K562 (cell line): ENCODE results near the gene ZNF488. TPM values are rescaled to one million over a fixed set of nuclear protein-coding genes. Genes with fewer than 3 reads are reported as not detected.

Source experiments
- ATAC-seq: fragments of 200-7000 bp; cut with Tn5 transposase; 3 replicates; pipeline ENCODE4 v1.9.1; 2020; ENCODE audit warnings: moderate library complexity
- BruUV-seq: library from RNA; stranded (reverse); fragments of 400-500 nt; replicated peaks from 2 replicates; lab custom pipeline; 2021; lab: Mats Ljungman, UMichigan
- CTCF ChIA-PET: fragments of 300-600 bp; formaldehyde crosslinking; extraction: SDS; loops from one replicate; lab custom pipeline; 2021; ENCODE audit warnings: low intra/inter-chr PET ratio; lab: Yijun Ruan, JAX
- POLR2A ChIA-PET: fragments of 300-600, 350-650 bp; sonication (Branson Sonifier 250); formaldehyde crosslinking; extraction: SDS; loops from one replicate; lab custom pipeline; 2021; ENCODE audit warnings: antibody characterized with exemption, inconsistent platforms; lab: Yijun Ruan, JAX
- DNase-seq, 4 experiments: peaks; one replicate each; pipeline versions ENCODE4 v3.0.0 to v3.0.0-alpha.2; 2011 to 2018; ENCODE audit warnings: low spot score in 3 of 4, mixed read lengths in 3 of 4; ENCODE audit errors: extremely low read depth in 1 of 4
- FAIRE-seq: peaks from 2 replicates; lab custom pipeline; 2011; peaks lifted over from hg19 to GRCh38; lab: Jason Lieb, UNC
- H2AFZ ChIP-seq: 2 replicates; pipeline ENCODE4 v1.6.0; 2011; ENCODE audit warnings: low read depth, low read length, control low read depth, inconsistent platforms
- H3K27ac ChIP-seq: fragments of 200-600 bp; 3 replicates; pipeline ENCODE4 v1.8.0; 2011; ENCODE audit warnings: low read depth, mild to moderate bottlenecking, control low read depth, inconsistent platforms, low read length, moderate library complexity, mixed read lengths; ENCODE audit errors: extremely low read depth
- H3K27me3 ChIP-seq, 2 experiments: fragments of 300-600 bp in 1 of 2; 2 replicates in 1 of 2; 3 replicates in 1 of 2; pipeline versions ENCODE4 v1.6.0 to v1.8.0; 2011; ENCODE audit warnings: inconsistent platforms in 2 of 2, low read length in 2 of 2, mild to moderate bottlenecking in 1 of 2, mixed read lengths in 1 of 2, moderate library complexity in 1 of 2; ENCODE audit not compliant: control insufficient read depth in 2 of 2, insufficient read depth in 2 of 2
- H3K36me3 ChIP-seq: fragments of 300-600 bp; 3 replicates; pipeline ENCODE4 v1.8.0; 2011; ENCODE audit warnings: mild to moderate bottlenecking, low read length, inconsistent platforms; ENCODE audit not compliant: control insufficient read depth, insufficient read depth
- H3K4me1 ChIP-seq, 2 experiments: fragments of 200-600 bp in 1 of 2; replicated peaks in 1 of 2; 2 replicates in 1 of 2; 3 replicates in 1 of 2; pipeline versions ENCODE4 v1.5.1 to v1.8.0; 2011; ENCODE audit warnings: inconsistent platforms in 2 of 2, low read length in 2 of 2, mild to moderate bottlenecking in 1 of 2, mixed read lengths in 1 of 2, moderate library complexity in 1 of 2; ENCODE audit not compliant: control insufficient read depth in 2 of 2, insufficient read depth in 2 of 2
- H3K4me2 ChIP-seq: 2 replicates; pipeline ENCODE4 v1.6.1; 2011; ENCODE audit warnings: low read length, control low read depth, inconsistent platforms, mixed read lengths; ENCODE audit not compliant: insufficient read depth
- H3K4me3 ChIP-seq: fragments of 200-600 bp; sonication (generic), shearing (Covaris generic); 2 replicates; pipeline ENCODE4 v1.5.1; 2016; ENCODE audit warnings: control low read depth, inconsistent platforms
- H3K79me2 ChIP-seq: fragments of 200-600 bp; 3 replicates; pipeline ENCODE4 v1.8.0; 2011; ENCODE audit warnings: low read length, inconsistent platforms; ENCODE audit not compliant: control insufficient read depth, insufficient read depth
- H3K9ac ChIP-seq, 2 experiments: 2 replicates each; pipeline versions ENCODE4 v1.6.0 to v1.6.1; 2011; ENCODE audit warnings: low read depth in 2 of 2, low read length in 2 of 2, control low read depth in 1 of 2, inconsistent platforms in 1 of 2, mild to moderate bottlenecking in 1 of 2, mixed read lengths in 1 of 2; ENCODE audit not compliant: insufficient read depth in 1 of 2
- H3K9me1 ChIP-seq: one replicate; pipeline ENCODE4 v1.6.0; 2011; ENCODE audit warnings: inconsistent platforms, mild to moderate bottlenecking, low read length, moderate library complexity; ENCODE audit not compliant: control insufficient read depth, insufficient read depth
- H3K9me3 ChIP-seq: replicated peaks from 2 replicates; pipeline ENCODE4 v1.5.1; 2011; ENCODE audit warnings: low read depth, low read length, inconsistent platforms; ENCODE audit not compliant: control insufficient read depth, insufficient read depth
- H4K20me1 ChIP-seq: replicated peaks from 2 replicates; pipeline ENCODE4 v1.6.1; 2011; ENCODE audit warnings: low read length, inconsistent platforms, mixed read lengths; ENCODE audit not compliant: control insufficient read depth, insufficient read depth
- CEBPB ChIP-seq: fragments of 450-650 bp; IDR thresholded peaks from 2 replicates; pipeline ENCODE4 v1.6.1; 2016; ENCODE audit warnings: missing genetic modification characterization, missing compliant biosample characterization
- HEY1 ChIP-seq: fragments of 250-450 bp; sonication (Bioruptor Pico); IDR thresholded peaks from 2 replicates; pipeline ENCODE4 v1.5.0; 2020; ENCODE audit warnings: mild to moderate bottlenecking, moderate library complexity, borderline replicate concordance
- MIER1 ChIP-seq: fragments of 450-650 bp; IDR thresholded peaks from 2 replicates; pipeline ENCODE4 v1.6.1; 2016; ENCODE audit warnings: antibody characterized with exemption, mild to moderate bottlenecking, low read depth
- MYNN ChIP-seq, 2 experiments: sonication (generic); formaldehyde crosslinking in 1 of 2; IDR thresholded peaks; 2 replicates each; pipeline versions ENCODE4 v1.5.0 to v1.6.1; 2016 to 2020; ENCODE audit warnings: antibody characterized with exemption in 1 of 2, missing genetic modification reagents in 1 of 2
- RFX1 ChIP-seq: fragments of 450-650 bp; IDR thresholded peaks from 2 replicates; pipeline ENCODE4 v1.6.1; 2016; ENCODE audit warnings: mild to moderate bottlenecking, moderate library complexity
- RHOXF2B ChIP-seq: fragments of 250-450 bp; sonication (Bioruptor Pico); conservative IDR thresholded peaks from 2 replicates; pipeline ENCODE4 v1.5.1; 2021
- ZHX1 ChIP-seq: fragments of 150-350 bp; conservative IDR thresholded peaks from 2 replicates; pipeline ENCODE4 v1.6.1; 2014; ENCODE audit warnings: low read length
- ZNF175 ChIP-seq: fragments of 200-800 bp; sonication (Bioruptor generic); IDR thresholded peaks from 2 replicates; pipeline ENCODE4 v1.6.1; 2016; ENCODE audit warnings: low read depth, mild to moderate bottlenecking, missing genetic modification characterization, missing compliant biosample characterization
- ZNF512 ChIP-seq: IDR thresholded peaks from 2 replicates; pipeline ENCODE4 v1.6.1; 2016; ENCODE audit warnings: missing genetic modification characterization, missing compliant biosample characterization
- WGBS: fragments of 100-300 bp; shearing (Covaris generic); methylation state at CpG from one replicate; pipeline ENCODE4 v1.1.6; 2016; ENCODE audit warnings: low coverage, mixed read lengths; ENCODE audit not compliant: insufficient coverage; ENCODE audit errors: missing lambda C conversion rate; 5-methylcytosine and 5-hydroxymethylcytosine counted together
- in situ Hi-C: fragments of 300-500 bp; cut with MboI; formaldehyde crosslinking; loops from 4 replicates; pipeline ENCODE4 v1.15.0; 2018; ENCODE audit warnings: inconsistent platforms, mixed read lengths
- intact Hi-C: fragments of 100-400 bp; cut with micrococcal nuclease; formaldehyde crosslinking; loops from 2 replicates; pipeline ENCODE4 v1.14.2; 2022
- polyA plus RNA-seq, 8 experiments: library from polyadenylated mRNA; depleted of rRNA in 4 of 8; stranded (reverse) in 5 of 8; unstranded in 3 of 8; fragments of >200 nt; fragmentation: Nextera tagmentation in 2 of 8; fragmentation: Illumina TruSeq in 1 of 8; extraction: Ambion mirVana in 2 of 8; extraction: Trizol in 1 of 8; gene quantifications; 2 replicates each; pipeline versions ENCODE4 v1.2.1 to v1.2.3, GENCODE V29; 2011 to 2014; ENCODE audit warnings: inconsistent platforms in 1 of 8, missing spikeins in 1 of 8
- total RNA-seq, 7 experiments: library from RNA; depleted of rRNA in 6 of 7; stranded (reverse); fragments of >200 nt in 6 of 7; fragmentation: Illumina TruSeq in 2 of 7; extraction: Trizol in 2 of 7; gene quantifications; 2 replicates each; pipeline versions ENCODE4 v1.2.1 to v1.2.3, GENCODE V29; 2011 to 2021; ENCODE audit warnings: low replicate concordance in 1 of 7

ZNF488 gene
- total and polyA plus RNA-seq, 9 of the 15 experiments (the other 6 are each of a cell fraction or from before 2014, with no cell fraction given): 0.03 to 0.09 (median 0.05) TPM; not detected in 3

GRCh38 chr10:47323636-47324296, 60.3 kb downstream of the ZNF488 start (continued):
- no peak for TF ChIP-seq ZNF175
- no peak for TF ChIP-seq ZHX1
- no peak for TF ChIP-seq MIER1
- no peak for TF ChIP-seq RHOXF2B
- no peak for TF ChIP-seq HEY1 (CRISPR knock-in tag)

- Histone ChIP-seq H3K9me1 (no peaks in the 10 kb centered on the region), H2AFZ (no peak overlapping the region), H3K4me2 (peak overlapping the region; percentile 33; the same call in 1 of the 2 replicates), H3K9me3 (no peaks in the 10 kb centered on the region), H3K27ac (no peak overlapping the region), H3K36me3 (no peaks in the 10 kb centered on the region), H3K79me2 (no peaks in the 10 kb centered on the region), H4K20me1 (no peaks in the 10 kb centered on the region), H3K9ac (peak overlapping the region in 1 of 2 experiments; percentile 65; a peak in 1 of 4 replicates), H3K27me3 (no peaks in the 10 kb centered on the region), H3K4me3 (no peak overlapping the region), H3K4me1 (peaks cover 40 to 41% of the 10 kb centered on the region in 2 experiments)
- ChIA-PET POLR2A (interaction anchor here (0.8 to 2.6 kb wide), 5 partner anchors 8 to 40 kb away, joined by 3 to 11 read pairs (median 3); no protein-coding TSS in a partner anchor), CTCF (interaction anchor here (0.9 kb wide), 1 partner anchor 12 kb away, joined by 3 read pairs; no protein-coding TSS in a partner anchor)
- 14% methylated on average over 1 of the region's 1 CpG for WGBS
- in situ Hi-C loops (no loop called here), intact Hi-C loops (no loop called here)
- BruUV-seq: no TSS peak
- TF ChIP-seq CEBPB (tag) (no peak), RFX1 (peak; percentile 52), ZNF512 (tag) (peak; percentile 81), MYNN (IDR thresholded peaks at IDR 0.05) (peak; percentile 72; the same call in 1 of the 2 replicates), MYNN (CRISPR knock-in tag; IDR thresholded peaks at IDR 0.05) (no peak)
- no peak for FAIRE-seq
- no peak for DNase-seq
- ATAC-seq: no peak
Measured at GRCh38 chr10:47323087-47323486, 61.0 kb downstream of the ZNF488 start.
